Measurements from ENCODE around the gene FOXQ1.

The FOXQ1 gene

DNA sequence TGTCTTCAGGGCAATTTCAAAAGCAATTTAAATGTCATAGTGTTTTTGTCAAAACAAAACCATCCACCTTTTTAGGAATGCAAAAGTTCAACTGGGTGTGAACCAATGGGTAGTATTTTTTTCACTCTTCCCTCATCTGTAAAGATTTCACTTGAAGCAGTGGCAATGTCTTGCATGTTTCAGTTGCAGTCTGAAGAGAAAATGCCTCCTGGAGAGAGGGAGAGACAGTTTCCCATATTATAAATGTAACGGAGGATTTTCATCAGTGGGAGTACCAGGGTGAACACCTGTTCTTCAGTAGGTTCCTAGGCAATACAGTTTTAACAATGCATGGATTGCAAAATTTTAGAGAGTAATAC is 3.3 kb downstream of the FOXQ1 start:
- Histone ChIP-seq H3F3A (ENCODE audit: control insufficient read depth, insufficient read depth) (no peaks in the 10 kb centered on the region), H3K9me2 (replicated peaks; ENCODE audit: control insufficient read depth, low read length) (no peaks in the 10 kb centered on the region), H3K4me2 (ENCODE audit: low read length) (no peak overlapping the region), H3K79me2 (ENCODE audit: control insufficient read depth, low read length) (no peaks in the 10 kb centered on the region), H4K20me1 (ENCODE audit: control insufficient read depth, insufficient read depth, low read depth, low read length) (no peaks in the 10 kb centered on the region), H3K4me1 (ENCODE audit: control insufficient read depth, low read length) (no peaks in the 10 kb centered on the region), H3K4me3 (ENCODE audit: low read length) (no peak overlapping the region), H3K9me3 (ENCODE audit: control insufficient read depth, insufficient read depth, low read length) (peaks cover 4% of the 10 kb centered on the region; the same call in 1 of the 2 replicates), H3K36me3 (ENCODE audit: control insufficient read depth, low read length) (no peaks in the 10 kb centered on the region), H3K27ac (ENCODE audit: low read depth, low read length) (no peak overlapping the region), H3K27me3 (ENCODE audit: control insufficient read depth, low read length) (no peaks in the 10 kb centered on the region)
- no peak for TF ChIP-seq EZH2phosphoT487 (IDR thresholded peaks at IDR 0.05; ENCODE audit: borderline replicate concordance, low read length)

- Histone ChIP-seq H3F3A (ENCODE audit: control insufficient read depth, insufficient read depth) (no peaks in the 10 kb centered on the region), H3K36me3 (ENCODE audit: control insufficient read depth, low read length) (no peaks in the 10 kb centered on the region), H3K9me2 (replicated peaks; ENCODE audit: control insufficient read depth, low read length) (no peaks in the 10 kb centered on the region), H3K4me3 (ENCODE audit: low read length) (no peak overlapping the region), H3K9me3 (ENCODE audit: control insufficient read depth, insufficient read depth, low read length) (peaks cover 4% of the 10 kb centered on the region; the same call in 1 of the 2 replicates), H4K20me1 (ENCODE audit: control insufficient read depth, insufficient read depth, low read depth, low read length) (no peaks in the 10 kb centered on the region), H3K4me1 (ENCODE audit: control insufficient read depth, low read length) (no peaks in the 10 kb centered on the region), H3K27me3 (ENCODE audit: control insufficient read depth, low read length) (no peaks in the 10 kb centered on the region), H3K79me2 (ENCODE audit: control insufficient read depth, low read length) (no peaks in the 10 kb centered on the region), H3K4me2 (ENCODE audit: low read length) (no peak overlapping the region), H3K27ac (ENCODE audit: low read depth, low read length) (no peak overlapping the region)
- TF ChIP-seq CTCF (IDR thresholded peaks at IDR 0.05; ENCODE audit: low read depth, low read length, poor library complexity, severe bottlenecking) (no peak), EZH2phosphoT487 (IDR thresholded peaks at IDR 0.05; ENCODE audit: borderline replicate concordance, low read length) (no peak)
These were observed 3.9 kb downstream of the FOXQ1 start for GRCh38 chr6:1315560-1316386.

DNA sequence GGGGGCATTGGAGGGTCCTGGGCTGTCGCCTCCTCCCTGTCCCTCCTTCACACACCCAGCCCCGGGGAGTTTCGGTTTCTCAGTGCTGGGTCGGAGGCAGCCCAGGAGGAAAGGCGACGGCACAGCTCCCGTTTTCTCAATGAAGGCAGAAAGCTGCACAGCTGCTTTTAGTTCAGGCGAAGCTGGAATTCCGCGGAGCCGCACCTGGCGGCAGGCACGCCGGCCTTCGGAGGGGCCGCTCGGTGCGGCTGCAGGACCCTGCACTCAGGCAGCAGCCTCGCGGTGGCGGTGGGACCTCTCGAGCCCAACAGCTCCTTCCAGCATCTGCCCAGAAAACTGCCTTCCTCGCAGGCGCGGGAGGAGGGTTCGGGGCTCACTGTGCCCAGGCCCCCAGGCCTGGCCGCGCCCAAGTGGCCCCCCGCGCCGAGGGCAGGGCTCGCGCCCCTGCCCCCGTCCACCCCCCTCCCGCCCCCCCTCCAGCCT is 4.6 kb downstream of the FOXQ1 start:
- no peaks in the 10 kb centered on the region for H3K79me2 ChIP-seq (ENCODE audit: control insufficient read depth, low read length)
- no peaks in the 10 kb centered on the region for H3K27me3 ChIP-seq (ENCODE audit: control insufficient read depth, low read length)
- no peak for TF ChIP-seq CTCF (IDR thresholded peaks at IDR 0.05; ENCODE audit: low read depth, low read length, poor library complexity, severe bottlenecking)
- no peak for TF ChIP-seq EZH2phosphoT487 (IDR thresholded peaks at IDR 0.05; ENCODE audit: borderline replicate concordance, low read length)
- no peak overlapping the region for H3K27ac ChIP-seq (ENCODE audit: low read depth, low read length)
- H3K4me2 ChIP-seq (ENCODE audit: low read length): no peak overlapping the region
- peaks cover 4% of the 10 kb centered on the region; the same call in 1 of the 2 replicates for H3K9me3 ChIP-seq (ENCODE audit: control insufficient read depth, insufficient read depth, low read length)
- no peaks in the 10 kb centered on the region for H3F3A ChIP-seq (ENCODE audit: control insufficient read depth, insufficient read depth)
- no peaks in the 10 kb centered on the region for H4K20me1 ChIP-seq (ENCODE audit: control insufficient read depth, insufficient read depth, low read depth, low read length)
- H3K36me3 ChIP-seq (ENCODE audit: control insufficient read depth, low read length): no peaks in the 10 kb centered on the region
- no peaks in the 10 kb centered on the region for H3K9me2 ChIP-seq (replicated peaks; ENCODE audit: control insufficient read depth, low read length)
- H3K4me1 ChIP-seq (ENCODE audit: control insufficient read depth, low read length): no peaks in the 10 kb centered on the region
- no peak overlapping the region for H3K4me3 ChIP-seq (ENCODE audit: low read length)

DNA sequence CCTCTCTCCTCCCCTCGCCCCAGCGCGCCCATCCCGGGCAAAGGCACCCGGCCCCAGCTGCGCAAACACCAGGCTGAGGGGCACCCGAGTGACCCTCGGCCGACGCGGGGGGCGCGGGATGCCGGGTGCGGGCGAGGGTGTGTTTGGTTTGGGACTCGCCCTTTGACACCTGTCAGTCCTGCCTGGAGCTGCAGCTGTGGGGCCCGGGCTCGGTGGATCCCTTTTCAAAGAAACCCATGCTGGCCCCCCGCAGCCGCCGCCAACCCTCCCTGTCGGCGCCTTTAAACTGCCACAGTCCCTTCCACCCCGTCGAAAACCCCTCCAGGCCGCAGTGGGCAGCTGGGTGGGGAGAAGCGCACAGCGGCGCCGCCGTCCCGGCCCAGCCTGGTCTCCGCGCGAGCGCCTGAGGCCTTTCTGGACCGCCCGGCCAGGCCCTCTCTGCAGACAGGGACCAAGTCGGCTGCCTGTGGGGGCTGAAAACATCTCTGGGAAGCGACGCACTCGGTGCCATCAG is 5.5 kb downstream of the FOXQ1 start:
- H3K4me1 ChIP-seq (ENCODE audit: control insufficient read depth, low read length): no peaks in the 10 kb centered on the region
- TF ChIP-seq CTCF (IDR thresholded peaks at IDR 0.05; ENCODE audit: low read depth, low read length, poor library complexity, severe bottlenecking) (no peak), EZH2phosphoT487 (IDR thresholded peaks at IDR 0.05; ENCODE audit: borderline replicate concordance, low read length) (no peak)
- H3K9me2 ChIP-seq (replicated peaks; ENCODE audit: control insufficient read depth, low read length): no peaks in the 10 kb centered on the region
- H3K79me2 ChIP-seq (ENCODE audit: control insufficient read depth, low read length): no peaks in the 10 kb centered on the region
- peaks cover 4% of the 10 kb centered on the region; the same call in 1 of the 2 replicates for H3K9me3 ChIP-seq (ENCODE audit: control insufficient read depth, insufficient read depth, low read length)
- no peaks in the 10 kb centered on the region for H4K20me1 ChIP-seq (ENCODE audit: control insufficient read depth, insufficient read depth, low read depth, low read length)
- no peak overlapping the region for H3K27ac ChIP-seq (ENCODE audit: low read depth, low read length)
- no peak overlapping the region for H3K4me2 ChIP-seq (ENCODE audit: low read length)
- no peaks in the 10 kb centered on the region for H3F3A ChIP-seq (ENCODE audit: control insufficient read depth, insufficient read depth)
- H3K4me3 ChIP-seq (ENCODE audit: low read length): no peak overlapping the region
- peaks cover under 1% of the 10 kb centered on the region; the same call in 1 of the 2 replicates for H3K27me3 ChIP-seq (ENCODE audit: control insufficient read depth, low read length)
- H3K36me3 ChIP-seq (ENCODE audit: control insufficient read depth, low read length): no peaks in the 10 kb centered on the region
